ENCODE data around the gene OR52A5.

DNA sequence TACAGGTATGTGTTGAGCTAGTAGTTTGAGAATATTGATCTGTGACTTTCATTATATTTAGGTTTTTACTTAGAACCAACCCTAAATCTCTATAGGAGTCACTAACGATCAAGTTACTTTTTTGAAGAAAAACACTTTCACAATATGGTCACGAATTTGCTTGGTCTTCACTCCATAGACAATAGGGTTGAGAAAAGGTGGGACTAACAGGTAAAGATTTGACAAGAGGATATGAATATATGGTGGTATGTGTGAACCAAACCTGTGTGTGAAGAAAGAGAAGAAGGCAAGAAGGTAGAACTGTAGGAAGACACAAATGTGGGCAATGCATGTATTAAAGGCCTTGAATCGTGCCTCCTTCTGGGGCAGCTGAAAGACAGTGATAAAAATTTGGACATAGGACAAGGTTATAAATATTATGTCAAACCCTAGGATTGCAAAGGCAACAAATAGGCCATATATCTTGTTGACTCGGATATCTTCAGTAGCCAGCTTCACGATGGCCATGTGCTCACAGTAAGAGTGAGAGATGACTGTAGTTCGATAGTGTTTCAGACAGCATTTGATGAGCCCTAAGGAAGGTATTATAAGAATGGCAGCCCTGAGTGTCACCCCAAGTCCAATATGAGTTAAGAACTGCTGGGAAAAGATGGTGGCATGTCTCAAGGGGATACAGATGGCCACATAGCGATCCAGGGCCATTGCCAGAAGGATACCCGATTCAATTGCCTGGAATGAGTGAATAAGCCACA lies 6.4 kb downstream of the OR52A5 start:
- TF ChIP-seq, protein P1, sequence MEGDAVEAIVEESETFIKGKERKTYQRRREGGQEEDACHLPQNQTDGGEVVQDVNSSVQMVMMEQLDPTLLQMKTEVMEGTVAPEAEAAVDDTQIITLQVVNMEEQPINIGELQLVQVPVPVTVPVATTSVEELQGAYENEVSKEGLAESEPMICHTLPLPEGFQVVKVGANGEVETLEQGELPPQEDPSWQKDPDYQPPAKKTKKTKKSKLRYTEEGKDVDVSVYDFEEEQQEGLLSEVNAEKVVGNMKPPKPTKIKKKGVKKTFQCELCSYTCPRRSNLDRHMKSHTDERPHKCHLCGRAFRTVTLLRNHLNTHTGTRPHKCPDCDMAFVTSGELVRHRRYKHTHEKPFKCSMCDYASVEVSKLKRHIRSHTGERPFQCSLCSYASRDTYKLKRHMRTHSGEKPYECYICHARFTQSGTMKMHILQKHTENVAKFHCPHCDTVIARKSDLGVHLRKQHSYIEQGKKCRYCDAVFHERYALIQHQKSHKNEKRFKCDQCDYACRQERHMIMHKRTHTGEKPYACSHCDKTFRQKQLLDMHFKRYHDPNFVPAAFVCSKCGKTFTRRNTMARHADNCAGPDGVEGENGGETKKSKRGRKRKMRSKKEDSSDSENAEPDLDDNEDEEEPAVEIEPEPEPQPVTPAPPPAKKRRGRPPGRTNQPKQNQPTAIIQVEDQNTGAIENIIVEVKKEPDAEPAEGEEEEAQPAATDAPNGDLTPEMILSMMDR (IDR thresholded peaks at IDR 0.05) = no peak
- TF ChIP-seq POLR2A (IDR thresholded peaks at IDR 0.05) (no peak), POLR2AphosphoS5 (IDR thresholded peaks at IDR 0.05) (no peak)
